Measurements from ENCODE around the gene GPATCH1.
A peak's percentile ranks its signal among the peaks of the same experiment; 100 is the strongest.

The GPATCH1 gene

GRCh38 chr19:33175156-33175782, 94.3 kb downstream of the GPATCH1 start:
- TF ChIP-seq, protein P1, sequence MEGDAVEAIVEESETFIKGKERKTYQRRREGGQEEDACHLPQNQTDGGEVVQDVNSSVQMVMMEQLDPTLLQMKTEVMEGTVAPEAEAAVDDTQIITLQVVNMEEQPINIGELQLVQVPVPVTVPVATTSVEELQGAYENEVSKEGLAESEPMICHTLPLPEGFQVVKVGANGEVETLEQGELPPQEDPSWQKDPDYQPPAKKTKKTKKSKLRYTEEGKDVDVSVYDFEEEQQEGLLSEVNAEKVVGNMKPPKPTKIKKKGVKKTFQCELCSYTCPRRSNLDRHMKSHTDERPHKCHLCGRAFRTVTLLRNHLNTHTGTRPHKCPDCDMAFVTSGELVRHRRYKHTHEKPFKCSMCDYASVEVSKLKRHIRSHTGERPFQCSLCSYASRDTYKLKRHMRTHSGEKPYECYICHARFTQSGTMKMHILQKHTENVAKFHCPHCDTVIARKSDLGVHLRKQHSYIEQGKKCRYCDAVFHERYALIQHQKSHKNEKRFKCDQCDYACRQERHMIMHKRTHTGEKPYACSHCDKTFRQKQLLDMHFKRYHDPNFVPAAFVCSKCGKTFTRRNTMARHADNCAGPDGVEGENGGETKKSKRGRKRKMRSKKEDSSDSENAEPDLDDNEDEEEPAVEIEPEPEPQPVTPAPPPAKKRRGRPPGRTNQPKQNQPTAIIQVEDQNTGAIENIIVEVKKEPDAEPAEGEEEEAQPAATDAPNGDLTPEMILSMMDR (IDR thresholded peaks at IDR 0.05) = no peak

GRCh38 chr19:33175886-33176669, 95.1 kb downstream of the GPATCH1 start:
- TF ChIP-seq, protein P1 (IDR thresholded peaks at IDR 0.05) = no peak

DNA sequence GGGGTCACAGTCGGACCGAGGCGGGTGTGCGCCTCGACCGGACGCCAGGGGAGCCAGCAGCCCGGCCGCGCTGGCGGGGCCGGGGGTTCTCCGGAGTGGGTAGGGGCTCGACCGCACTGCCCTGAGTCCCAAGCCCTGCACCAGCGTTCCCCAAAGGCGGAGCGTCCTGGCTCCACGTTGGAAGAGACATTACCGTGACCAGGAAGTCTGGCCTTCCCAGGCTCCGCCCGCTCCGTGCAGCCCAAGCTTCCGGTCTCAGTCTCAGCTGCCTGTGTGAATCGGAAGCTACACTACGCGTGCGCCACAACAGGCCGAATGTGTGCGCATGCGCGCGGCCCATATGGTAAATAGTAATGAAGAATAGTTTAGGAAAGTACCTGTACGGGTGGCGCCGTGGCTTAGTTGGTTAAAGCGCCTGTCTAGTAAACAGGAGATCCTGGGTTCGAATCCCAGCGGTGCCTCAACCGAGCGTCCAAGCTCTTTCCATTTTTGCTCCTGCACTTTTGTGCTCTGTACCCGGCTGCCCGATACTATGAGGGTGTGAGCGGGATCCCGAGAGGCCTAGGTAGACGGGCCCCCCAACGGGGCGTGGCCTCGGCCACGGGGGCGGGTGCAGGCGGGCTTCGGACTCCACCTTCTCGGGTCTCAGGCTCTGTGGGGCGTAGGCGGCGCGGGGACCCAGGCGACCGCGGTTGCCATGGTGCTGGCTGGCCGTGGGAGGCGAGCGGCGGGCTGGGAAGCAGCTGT, 95.9 kb downstream of the GPATCH1 start:
- TF ChIP-seq, protein P1 (IDR thresholded peaks at IDR 0.05) = no peak

- TF ChIP-seq, protein P1 (IDR thresholded peaks at IDR 0.05) = peak; percentile 52
Observed at GRCh38 chr19:33177417-33177979, 96.5 kb downstream of the GPATCH1 start.

All from LNCAP (cell line).